Heart left ventricle (tissue), 13 donors: ENCODE measurements around the gene VAMP1.

Source experiments
- CTCF ChIP-seq, 12 donors: fragments of 200-600 bp; sonication (generic) in 4 of 12; IDR thresholded peaks; one replicate each; pipeline versions ENCODE4 v1.5.0 to v1.8.0; 2018 to 2022; ENCODE audit warnings: antibody characterized with exemption in 12 of 12, mild to moderate bottlenecking in 5 of 12
- POLR2A ChIP-seq, 2 donors: fragments of 450-650 bp; IDR thresholded peaks; one replicate each; pipeline ENCODE4 v1.6.1; 2017; ENCODE audit warnings: antibody characterized with exemption in 2 of 2, mild to moderate bottlenecking in 2 of 2, moderate library complexity in 2 of 2
- donor health status: ischemic (EF 13 %, LVEDD 7.1; RV severe dilation, severe dysfunction).
- donor health status: DM: no; HTN: yes; CAD: no.
- donor health status: DM: no; HTN: no; CAD: no.
- donor health status: ischemic (EF 25% LVEDD 6.9; RV normal size, moderate dysfunction).
- donor health status: ischemic (EF 25% LVEDD 5.7; RV mildly dilated, moderate dysfunction).
- donor health status: ischemic (EF 35%, LVEDD 5.7; RV mildly dilated, moderate dysfunction).
- donor health status: nonischemic (EF 11% LVEDD 7.7; RV severe dilation, severe dysfunction).
- donor health status: DM: yes; HTN: yes; CAD: no.
- donor health status: PGD.
- donor health status: ischemic (EF 29% LVEDD 5.4; RV normal size, mild dysfunction).
- donor health status: nonischemic (EF 23%, LVEDD 6.1; RV moderate dilation, normal function).

GRCh38 chr12:6472491-6472890, 2.0 kb upstream of the VAMP1 start:
- TF ChIP-seq CTCF (IDR thresholded peaks at IDR 0.05) (no peak), POLR2A (IDR thresholded peaks at IDR 0.05) (no peak)
